Measurements from ENCODE around the gene ZNF629. TPM values are rescaled to one million over a fixed set of nuclear protein-coding genes. Genes with fewer than 3 reads are reported as not detected.

Gene ZNF629
- total RNA-seq, 1 experiment from 2014 or later: 10.9 TPM

DNA sequence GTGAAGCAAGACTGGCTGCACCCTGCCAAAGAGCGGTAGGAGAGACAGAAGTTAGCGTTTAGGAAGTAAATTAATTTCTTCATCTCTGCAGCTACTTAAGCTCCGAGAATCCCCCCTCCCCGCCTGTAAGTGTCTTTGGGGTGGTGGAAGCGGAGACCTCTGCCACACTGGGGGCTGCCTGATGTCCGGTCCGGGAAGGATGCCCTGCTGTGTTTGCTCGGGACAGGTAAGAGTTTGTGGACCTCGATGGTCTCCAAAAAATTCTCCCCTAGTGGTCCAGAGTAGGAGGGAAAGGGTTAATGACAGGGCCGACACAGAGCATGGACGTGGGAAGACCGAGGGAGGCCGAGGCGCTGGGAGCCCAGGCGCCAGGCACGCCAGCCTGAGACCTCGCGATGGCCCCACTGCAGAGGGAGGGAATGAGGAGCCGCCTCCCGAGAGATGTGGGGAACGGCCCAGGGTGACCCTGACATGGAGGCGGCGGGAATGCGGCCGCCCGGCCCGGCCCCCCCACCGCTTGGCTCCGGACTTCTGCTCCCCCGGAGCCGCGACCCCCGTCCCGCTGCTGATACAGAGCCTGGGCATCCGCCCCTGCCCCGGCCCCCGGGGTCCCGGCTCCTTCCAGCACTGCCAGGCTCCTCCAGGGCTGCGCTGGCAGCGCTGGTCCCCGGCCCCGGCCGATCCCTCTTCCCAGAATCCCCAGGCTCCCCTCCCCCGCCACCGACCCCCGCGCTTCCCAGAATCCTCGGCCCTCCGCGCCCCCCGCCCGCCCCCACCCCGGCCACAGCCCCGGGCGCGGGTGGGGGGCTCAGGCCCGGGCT, 680 bp downstream of the ZNF629 start:
- DNase-seq (ENCODE audit: extremely low read depth, low read depth): no peak

- DNase-seq (ENCODE audit: extremely low read depth, low read depth): no peak
Observed at GRCh38 chr16:30785126-30786106, 1.6 kb downstream of the ZNF629 start.

DNA sequence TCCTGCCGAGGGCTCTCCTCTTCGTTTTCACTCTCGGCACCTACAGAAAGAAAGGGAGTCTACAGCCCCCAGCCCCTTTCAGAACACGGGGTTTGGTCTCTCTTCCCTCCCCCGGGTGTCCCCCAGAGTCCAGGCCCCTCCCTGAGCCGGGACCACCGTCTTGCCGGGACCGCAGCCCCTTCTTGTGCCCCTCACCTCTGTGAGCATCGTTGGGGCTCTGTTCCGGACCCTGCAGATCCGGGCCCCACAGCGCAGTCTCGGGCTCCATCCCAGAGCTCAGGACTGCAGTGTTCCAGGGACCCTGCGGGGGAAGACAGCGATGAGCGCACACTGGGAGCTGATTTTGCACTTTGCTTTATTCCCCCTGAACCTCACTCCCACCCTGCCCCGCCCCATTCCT, 2.8 kb downstream of the ZNF629 start:
- no peak for DNase-seq (ENCODE audit: extremely low read depth, low read depth)

DNA sequence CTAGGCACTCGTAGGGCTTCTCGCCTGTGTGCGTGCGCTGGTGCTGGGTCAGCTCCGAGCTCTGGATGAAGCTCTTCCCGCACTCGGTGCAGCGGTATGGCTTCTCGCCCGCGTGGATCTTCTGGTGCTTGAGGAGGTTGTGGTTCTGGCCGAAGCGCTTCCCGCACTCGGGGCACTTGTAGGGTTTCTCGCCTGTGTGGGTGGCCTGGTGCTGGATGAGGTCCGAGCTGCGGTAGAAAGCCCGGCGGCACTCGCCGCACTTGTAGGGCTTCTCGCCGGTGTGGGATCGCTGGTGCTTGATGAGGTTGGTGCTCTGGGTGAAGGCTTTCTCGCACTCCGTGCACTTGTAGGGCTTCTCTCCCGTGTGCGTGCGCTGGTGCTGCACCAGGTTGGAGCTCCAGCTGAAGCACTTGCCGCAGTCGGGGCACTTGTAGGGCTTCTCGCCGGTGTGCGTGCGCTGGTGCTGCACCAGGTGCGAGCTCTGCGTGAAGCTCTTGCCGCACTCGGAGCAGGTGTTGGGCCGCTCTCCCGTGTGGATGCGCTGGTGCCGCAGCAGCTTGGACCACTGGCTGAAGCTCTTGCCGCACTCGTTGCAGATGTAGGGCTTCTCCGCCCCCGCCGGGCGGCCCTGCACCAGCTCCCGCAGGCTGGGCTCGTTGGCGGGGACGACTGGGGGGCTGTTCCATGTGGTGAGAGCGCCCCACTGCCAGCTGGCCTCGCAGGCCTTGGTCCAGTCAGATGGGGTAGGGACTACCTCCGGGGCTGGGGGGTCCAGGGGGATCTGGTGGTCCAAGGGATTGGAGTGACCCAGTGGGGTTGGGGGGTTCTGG, 3.5 kb downstream of the ZNF629 start:
- DNase-seq (ENCODE audit: extremely low read depth, low read depth): no peak

DNA sequence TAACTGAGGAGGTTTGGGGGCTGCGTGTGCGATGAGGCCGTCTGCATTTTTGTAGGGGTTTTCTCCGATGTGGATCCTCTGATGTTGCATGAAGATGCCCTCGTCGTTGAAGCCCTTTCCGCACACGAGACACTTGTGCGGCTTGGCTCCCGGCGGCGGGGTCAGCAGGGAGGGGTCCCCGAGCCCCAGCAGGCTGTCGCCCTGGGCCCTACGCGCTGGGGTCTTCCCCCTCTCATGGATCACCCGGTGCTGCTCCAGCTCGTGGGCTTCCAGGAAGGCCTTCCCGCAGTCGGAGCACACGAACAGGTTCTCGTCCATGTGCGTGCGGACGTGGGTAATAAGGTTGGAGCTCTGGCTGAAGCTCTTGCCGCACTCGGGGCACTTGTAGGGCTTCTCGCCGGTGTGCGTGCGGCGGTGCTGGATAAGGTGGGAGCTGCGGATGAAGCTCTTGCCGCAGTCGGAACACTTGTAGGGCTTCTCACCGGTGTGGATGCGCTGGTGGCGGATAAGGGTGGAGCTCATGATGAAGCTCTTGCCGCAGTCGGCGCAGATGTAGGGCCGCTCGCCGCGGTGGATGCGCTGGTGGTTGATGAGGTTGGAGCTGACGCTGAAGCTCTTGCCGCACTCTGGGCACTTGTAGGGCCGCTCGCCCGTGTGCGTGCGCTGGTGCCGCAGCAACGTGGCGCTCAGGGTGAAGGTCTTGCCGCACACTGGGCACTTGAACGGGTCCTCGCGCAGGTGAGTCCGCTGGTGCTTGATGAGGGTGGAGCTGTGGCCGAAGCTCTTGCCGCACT, 4.3 kb downstream of the ZNF629 start:
- DNase-seq (ENCODE audit: extremely low read depth, low read depth): no peak

DNA sequence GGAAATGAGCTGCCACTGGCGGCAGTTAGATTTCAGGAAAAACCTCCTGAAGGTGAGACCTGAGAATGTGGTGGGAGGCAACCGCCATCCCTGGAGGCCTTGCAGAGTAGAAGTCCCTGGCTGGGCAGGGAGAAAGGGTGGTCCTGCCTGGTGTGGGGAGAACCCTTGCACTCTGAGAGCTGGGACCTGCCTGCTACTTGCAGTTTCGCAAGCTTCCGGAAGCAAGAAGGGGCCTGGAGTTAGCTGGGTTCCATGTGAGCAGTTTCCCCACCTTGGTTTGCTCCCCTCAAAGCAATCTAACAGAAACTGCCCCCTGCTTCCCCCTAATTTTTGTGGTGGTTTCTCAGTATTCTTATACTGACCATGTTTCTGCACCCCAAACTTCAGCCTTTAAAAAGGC, 6.5 kb downstream of the ZNF629 start:
- no peak for DNase-seq (ENCODE audit: extremely low read depth, low read depth)

DNA sequence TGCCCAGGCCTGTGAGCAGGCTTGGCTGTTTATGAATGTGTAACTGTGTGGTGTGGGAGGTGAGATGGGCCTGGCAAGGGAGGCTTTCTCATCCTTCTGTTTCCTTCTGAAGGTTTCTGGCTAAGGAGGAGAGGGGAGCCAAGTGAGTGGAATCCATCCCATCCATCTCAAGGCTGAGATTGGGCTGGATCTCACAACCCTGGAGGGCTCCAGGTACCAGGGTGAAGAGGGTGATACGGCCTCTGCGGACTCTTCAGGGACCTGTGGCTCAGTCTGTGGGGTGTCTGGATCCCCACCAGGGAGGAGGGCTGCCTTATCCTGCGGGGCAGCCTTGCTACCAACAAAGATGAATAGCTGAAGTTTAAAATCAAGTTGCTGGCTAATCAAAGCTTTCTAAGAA, 7.0 kb downstream of the ZNF629 start:
- no peak for DNase-seq (ENCODE audit: extremely low read depth, low read depth)

GRCh38 chr16:30779596-30779995, 7.4 kb downstream of the ZNF629 start:
- DNase-seq (ENCODE audit: extremely low read depth, low read depth): no peak

DNA sequence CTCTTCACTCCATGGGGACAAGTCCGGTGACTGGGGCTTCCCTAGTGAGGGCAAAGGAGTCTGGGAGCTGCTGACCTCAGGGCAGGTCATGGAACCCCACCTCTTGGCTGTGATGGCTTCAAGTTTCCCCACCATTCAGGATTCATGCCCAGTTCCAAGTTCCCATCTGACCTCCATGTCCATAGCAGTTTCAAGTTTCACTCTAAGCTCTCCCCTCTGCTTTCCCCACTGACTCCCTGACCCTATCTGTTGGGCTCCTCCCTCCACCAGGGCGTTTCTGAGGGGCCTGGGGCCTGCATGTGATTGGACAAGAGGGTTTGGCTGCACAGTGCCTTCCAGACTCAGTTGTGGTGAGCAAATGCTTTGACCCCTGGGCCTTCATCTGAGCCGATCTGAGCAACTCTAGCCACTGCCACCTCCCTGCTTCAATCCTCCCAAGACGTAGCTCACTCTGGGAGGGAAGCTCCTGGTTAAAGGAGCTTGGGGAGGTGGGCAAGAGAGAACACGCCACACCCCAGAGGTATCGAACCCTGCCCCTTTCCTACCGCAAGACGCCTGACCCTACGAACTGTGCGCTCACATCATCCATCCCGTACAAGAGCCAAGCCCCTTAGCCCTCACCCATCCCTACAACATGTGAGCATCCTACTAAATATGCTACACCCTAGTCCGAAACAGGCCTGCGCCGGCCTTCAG, 8.3 kb downstream of the ZNF629 start:
- no peak for DNase-seq (ENCODE audit: extremely low read depth, low read depth)

- DNase-seq (ENCODE audit: extremely low read depth, low read depth): no peak
Observed at GRCh38 chr16:30777591-30778297, 9.3 kb downstream of the ZNF629 start.

DNA sequence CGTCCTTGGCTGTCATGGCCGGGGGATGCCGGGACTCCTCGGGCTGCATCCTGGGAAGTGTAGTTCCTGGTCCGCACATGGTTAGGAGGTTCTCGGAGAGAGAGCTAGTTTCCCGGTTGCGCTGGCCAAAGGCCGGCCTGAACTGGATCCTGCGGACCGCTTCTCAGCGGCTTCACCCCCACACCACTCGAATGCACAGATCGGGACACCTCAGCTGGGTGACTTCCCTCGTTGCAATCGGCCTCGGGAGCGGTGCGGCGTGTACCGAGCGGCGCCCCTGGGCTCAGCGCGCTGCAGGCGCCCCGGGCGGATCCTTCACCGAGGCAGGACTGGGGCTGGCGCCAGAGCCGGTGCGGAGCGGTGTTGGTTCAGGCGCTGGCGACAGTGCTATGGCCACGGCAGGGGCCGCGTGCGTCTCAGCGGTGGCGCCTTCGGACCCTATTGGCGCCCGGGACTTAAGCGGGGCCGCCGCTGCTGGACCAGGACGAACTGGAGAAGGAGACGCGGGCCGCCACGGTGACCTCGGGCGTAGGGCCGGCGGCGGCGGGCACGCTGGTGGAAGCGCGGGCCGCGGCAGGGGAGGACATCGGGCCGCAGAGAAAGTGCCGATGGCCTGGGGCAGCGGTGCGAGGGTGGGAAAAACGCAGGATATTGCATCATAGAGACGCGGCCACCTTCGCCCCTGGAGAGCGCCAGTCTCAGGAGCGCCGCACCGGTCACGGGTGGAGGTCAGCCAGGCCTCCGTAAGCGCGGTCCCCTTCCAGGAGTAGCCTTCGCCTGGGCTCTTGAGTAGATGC, 11.4 kb downstream of the ZNF629 start:
- DNase-seq (ENCODE audit: extremely low read depth, low read depth): peak; percentile 79

DNA sequence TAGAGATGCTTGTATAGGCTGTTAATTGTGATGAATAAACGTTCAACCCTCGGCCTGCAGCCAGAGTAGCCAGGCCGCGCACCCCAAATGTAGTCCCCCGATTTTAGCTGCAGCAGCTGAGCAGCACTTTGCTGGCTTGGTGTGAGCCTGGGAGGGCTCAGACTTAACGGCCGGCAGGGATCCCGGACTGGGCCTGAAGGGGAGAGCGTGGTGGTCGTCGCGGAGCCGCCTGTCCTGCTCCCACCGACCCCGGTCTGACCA, 11.9 kb downstream of the ZNF629 start:
- no peak for DNase-seq (ENCODE audit: extremely low read depth, low read depth)

GRCh38 chr16:30774367-30775130, 12.5 kb downstream of the ZNF629 start:
- no peak for DNase-seq (ENCODE audit: extremely low read depth, low read depth)

DNA sequence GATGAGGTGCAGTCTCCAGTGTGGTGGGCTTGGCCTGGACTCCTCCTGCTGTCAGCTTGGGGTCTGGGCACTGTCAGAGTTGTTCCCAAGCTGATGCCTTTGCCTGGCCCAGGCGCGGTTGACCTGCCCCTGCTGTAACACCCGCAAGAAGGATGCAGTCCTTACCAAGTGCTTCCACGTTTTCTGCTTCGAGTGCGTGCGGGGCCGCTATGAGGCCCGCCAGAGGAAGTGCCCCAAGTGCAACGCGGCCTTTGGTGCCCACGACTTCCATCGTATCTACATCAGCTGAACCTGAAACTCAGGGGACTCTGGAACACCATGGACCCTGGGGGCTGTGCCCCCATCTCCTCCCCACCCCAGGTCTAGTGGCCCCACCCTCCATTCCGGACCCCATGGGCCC, 13.2 kb downstream of the ZNF629 start:
- DNase-seq (ENCODE audit: extremely low read depth, low read depth): no peak

DNA sequence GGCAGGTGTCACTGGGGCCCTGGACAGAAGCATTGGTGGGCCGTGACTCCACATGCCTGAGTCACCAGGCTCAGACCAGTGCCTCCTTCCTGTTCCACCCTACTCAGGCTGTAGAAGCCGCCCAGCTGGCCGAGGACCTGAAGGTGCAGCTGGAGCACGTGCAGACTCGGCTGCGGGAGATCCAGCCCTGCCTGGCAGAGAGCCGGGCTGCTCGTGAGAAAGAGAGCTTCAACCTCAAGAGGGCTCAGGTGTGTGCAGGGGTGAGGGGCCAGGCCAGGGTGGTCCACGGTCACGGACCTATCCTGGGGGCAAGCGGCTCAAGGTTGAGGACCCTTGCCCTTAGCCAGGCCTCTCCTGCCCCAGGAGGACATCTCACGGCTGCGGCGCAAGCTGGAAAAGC, 15.3 kb downstream of the ZNF629 start:
- no peak for DNase-seq (ENCODE audit: extremely low read depth, low read depth)

DNA sequence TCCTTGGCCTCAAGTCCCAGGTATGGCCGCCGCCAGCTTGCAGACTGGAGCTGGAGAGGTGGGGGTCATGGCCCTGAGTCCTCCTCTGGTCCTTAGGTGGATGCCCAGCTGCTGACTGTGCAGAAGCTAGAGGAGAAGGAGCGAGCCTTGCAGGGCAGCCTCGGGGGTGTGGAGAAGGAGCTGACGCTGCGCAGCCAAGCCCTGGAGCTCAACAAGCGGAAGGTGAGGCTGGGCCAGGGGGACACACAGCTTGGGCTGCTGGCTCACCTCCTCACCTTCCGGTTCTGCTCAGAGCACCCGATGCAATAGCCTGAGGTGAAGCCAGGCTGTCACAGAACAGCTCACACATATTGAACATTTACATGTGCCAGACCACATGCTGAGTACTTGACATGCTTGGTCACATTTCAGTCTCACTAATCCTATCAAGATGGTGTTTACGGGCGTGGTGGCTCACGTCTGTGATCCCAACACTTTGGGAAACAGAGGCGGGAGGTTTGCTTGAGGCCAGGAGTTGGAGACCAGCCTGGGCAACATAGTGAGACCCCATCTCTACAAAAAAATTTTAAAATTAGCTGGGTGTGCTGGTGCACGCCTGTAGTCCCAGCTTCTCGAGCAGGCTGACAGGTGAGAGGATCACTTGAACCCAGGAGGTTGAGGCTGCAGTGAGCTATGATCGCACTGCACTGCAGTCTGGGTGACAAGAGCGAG, 17.5 kb downstream of the ZNF629 start:
- no peak for DNase-seq (ENCODE audit: extremely low read depth, low read depth)

All from NCI-H460 (cell line).